Fibroblast of skin of right biceps (primary cell): Measurements from ENCODE around the gene PGLYRP1.
A peak's percentile ranks its signal among the peaks of the same experiment; 100 is the strongest.

Experiments
- DNase-seq: peaks from one replicate; pipeline ENCODE4 v3.0.0-alpha.2; 2013

PGLYRP1 gene, protein sequence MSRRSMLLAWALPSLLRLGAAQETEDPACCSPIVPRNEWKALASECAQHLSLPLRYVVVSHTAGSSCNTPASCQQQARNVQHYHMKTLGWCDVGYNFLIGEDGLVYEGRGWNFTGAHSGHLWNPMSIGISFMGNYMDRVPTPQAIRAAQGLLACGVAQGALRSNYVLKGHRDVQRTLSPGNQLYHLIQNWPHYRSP

GRCh38 chr19:46022431-46023310, at the start of gene PGLYRP1:
Gene PGLYRP1 (minus strand): TSS chr19:46023053. CDS start chr19:46023021, 32 bp downstream.
- no peak for DNase-seq

- DNase-seq: peak; percentile 91
These were observed 47.0 kb upstream of the PGLYRP1 start for GRCh38 chr19:46069806-46070341.

- peak; percentile 92 for DNase-seq
These were observed 45.7 kb upstream of the PGLYRP1 start for GRCh38 chr19:46068345-46069258.

DNA sequence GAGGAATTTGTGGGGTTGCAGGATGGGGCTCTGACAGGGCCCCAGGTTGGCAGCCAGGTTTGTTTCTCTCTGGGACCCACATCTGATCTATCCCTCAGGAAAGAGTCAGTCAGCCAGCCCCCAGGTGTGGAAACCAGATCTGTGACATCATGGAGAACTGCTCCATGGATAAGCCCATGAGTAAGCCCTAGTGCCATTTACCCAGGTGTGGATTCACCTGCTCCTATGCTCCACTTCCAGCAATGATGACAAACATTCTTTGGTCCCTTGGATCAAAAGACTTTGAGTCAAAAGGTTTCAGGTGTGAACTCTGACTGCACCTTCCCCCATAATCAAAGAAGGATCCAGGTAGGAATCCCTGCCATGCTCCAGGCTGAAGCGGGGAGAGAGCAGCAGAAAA, 44.8 kb upstream of the PGLYRP1 start:
- DNase-seq: no peak

DNA sequence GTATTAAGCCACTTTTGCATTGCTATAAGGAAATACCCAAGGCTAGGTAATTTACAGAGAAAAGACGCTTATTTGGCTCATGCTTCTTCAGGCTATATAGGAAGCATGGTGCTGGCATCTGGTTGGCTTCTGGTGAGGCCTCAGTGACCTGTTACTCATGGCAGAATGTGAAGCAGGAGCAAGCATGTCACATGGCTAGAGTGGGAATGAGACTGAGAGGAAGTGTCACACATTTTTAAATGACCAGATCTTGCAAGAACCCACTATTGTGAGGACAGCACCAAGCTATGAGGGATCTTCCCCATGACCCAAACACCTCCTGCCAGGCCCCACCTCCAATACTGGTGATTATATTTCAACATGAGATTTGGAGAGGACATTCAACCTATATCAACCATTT, 43.6 kb upstream of the PGLYRP1 start:
- no peak for DNase-seq

DNA sequence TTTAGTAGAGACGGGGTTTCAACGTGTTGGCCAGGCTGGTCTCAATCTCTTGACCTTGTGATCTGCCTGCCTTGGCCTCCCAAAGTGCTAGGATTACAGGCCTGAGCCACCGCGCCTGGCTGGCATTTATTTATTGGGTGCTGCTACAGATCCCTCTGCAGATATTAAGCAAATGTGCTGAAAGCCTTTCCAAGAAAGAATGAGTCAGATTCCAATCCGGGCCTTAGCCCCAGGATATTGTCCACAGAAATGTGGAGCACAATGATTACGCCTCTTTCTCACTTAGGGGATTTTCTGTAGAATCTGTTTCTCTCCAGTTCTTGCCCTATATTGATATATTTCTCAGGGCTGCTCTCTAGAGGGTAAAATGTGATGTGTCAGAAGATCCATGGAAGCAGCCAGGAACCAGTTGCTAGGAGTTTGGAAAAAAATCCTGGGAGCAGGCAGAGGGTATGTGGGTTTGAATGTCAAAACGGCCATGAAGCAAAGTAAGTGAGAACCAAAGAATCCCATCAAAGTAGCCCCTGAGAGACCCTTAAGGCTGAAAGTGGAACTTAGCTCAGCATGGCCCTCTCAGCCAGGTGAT, 42.7 kb upstream of the PGLYRP1 start:
- peak; percentile 38 for DNase-seq

DNA sequence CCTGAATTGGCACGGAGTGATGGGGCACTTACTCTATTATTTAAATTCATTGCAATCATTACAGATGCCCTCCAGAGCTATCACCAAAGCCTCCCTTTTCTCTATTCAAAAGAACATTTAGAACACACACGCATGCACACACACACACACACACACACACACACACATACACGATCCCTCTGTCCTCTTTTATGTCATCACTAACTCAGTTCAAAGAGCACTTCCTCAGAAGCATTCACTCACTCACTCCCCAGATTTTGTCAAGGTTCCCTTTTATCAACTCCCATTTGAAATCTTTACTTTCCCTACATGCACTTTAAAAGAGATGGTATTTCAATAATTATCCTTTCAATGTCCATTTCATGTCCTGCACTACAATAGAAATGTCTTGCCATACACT, 40.3 kb upstream of the PGLYRP1 start:
- DNase-seq: no peak

DNA sequence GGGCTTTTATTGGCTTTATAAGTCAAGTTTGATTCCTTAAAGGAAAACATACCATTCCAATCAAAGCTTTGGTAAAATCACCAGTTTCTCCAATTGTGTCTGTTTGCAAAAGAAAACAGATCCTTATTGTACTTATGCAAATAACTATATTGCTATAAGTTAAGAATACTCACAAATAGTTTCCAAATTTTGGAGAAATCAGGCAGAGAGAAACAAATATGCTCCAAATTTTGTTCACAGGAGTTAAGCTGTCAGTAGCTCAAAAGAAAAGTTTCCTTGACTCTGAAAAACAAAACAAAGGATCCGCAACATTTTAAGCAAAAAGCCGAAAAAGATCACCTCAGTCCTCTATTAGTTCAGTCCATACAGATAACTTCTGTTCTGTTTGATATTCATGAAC, 37.2 kb upstream of the PGLYRP1 start:
- DNase-seq: no peak

- no peak for DNase-seq
These were observed 35.9 kb upstream of the PGLYRP1 start for GRCh38 chr19:46058778-46059177.

DNA sequence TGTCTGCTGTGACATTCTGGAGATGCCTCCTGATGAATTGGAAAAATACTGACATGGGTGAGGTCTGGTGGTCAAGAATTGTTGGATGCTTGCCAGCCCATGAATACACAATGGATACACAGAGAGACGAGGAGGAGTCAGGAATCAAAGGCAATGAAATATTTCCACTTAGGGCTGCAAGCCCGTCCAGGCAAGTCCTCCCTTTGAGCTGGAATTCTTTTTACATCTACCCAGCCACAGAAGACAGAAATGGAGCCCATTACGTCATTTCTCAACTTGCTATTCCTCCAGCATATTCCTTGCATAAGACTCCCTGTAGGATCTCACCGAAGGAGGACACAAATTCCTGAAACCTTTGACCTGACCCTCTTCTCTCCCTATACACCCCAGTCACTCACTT, 33.7 kb upstream of the PGLYRP1 start:
- DNase-seq: no peak

GRCh38 chr19:46052896-46053295, 30.0 kb upstream of the PGLYRP1 start:
- no peak for DNase-seq

DNA sequence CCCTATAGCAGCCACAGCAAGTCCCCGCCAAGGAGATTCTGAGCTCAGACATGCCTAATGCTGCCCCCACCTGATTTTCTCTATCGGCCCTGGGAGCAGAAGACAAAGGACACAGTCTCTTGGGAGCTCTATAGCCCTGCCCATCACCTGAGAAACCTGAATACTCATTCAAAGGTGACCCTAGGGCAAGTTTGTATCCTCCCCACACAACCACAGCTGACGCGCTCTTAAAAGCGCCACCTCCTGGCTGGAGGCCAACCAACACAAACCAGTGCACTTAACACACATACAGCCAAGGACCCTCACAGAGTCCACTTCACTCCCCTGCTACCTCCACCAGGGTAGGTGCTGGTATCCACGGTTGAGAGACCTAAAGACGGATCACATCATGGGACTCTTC, 26.7 kb upstream of the PGLYRP1 start:
- no peak for DNase-seq

- no peak for DNase-seq
These were observed 20.7 kb upstream of the PGLYRP1 start for GRCh38 chr19:46043519-46043918.

DNA sequence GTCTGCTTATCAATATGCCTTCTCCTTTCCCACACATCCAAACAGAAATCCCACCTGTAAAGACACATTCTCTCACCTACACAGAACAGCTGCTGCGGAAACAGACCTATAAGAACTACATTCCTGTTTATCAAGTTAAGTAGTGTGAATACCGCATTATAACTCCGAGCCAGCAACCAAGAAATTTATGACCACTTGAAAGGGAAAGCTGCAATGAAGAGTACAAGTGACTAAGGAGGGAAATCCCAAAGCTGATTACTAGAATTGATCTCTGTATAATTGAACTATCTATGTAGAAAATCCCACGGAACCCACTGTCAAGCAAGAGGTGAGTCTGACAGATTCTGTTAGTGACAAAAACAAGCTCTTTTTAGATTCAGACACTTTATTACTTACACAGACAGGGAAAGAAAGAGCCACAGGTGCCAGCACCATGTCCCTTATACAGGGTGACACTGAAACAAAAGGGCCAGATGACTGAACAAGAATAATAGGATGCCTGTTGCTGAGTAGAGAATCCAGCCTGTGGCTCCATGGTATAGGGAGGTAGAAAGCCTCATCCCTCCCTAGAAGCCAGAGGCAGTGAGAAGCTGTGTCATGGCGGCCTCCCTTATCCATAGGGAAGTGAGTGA, 19.5 kb upstream of the PGLYRP1 start:
- no peak for DNase-seq

DNA sequence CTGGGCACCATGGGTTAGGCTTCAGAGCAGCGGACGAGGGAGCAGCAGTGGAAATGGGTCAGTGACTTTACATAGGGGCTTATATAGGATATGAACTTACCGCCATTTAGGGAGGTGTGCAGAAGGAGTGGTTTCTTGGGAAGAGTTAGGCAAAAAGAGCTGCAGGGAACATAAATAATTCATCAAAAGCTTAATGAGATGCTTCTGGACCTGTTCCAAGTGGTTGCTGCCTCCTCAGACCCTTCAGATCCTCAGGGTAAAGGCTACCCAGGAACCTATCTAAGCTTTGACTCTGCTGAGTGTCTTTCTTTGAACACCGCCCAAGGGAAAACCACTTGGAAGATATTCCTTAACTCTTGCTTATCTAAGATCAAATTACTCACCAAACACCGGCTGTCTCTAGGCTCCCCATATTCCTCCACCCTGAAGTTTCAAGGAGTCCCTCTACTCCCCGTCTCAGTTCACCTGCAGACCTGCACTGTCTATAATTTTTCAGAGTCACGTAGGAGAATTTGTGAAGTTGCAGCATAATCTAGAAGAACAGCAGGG, 18.2 kb upstream of the PGLYRP1 start, which contains the start of gene IGFL4:
Gene IGFL4 (minus strand): TSS at position 51 of the 549 bp plus-strand sequence. CDS start 40 bp downstream, at position 11.
- DNase-seq: no peak

DNA sequence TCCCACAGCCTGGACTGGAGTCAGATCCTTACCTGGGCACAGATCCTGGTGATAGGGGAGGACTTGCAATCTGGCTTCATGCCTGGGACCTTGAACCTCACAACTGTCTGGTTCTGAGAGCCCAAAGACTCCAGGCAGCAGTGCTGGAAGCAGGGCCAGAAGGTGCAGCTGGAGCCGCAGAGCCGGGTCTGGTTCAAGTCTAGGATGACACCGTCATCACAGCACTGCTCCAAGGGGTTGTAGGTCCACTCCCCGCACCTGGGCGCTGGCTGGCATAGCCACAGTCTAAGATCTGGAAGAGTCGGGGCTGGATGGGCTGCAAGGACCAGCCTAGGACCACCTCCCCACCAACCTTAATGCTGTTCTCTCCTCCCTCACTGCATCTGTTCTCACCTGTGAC, 17.3 kb upstream of the PGLYRP1 start:
- DNase-seq: no peak

DNA sequence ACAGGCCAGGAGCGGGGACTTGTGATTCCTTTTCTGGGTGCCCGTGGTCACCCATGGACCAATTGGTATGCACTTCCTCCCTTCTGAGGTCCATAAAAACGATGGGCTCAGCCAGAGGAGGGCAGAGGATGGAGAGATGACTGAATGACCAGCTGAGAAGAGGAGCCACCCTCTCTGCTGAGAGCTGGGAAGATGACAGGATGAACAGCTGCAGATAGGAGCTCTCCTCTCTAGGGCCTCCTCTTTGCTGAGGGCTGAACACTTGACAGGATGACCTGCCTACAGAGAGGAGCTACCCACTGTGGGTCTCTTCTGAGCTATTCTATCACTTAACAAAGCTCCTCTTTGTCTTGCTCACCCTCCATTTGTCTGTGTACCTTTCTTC, 13.9 kb upstream of the PGLYRP1 start:
- DNase-seq: no peak

- no peak for DNase-seq
These were observed 13.3 kb upstream of the PGLYRP1 start for GRCh38 chr19:46035986-46036743.

DNA sequence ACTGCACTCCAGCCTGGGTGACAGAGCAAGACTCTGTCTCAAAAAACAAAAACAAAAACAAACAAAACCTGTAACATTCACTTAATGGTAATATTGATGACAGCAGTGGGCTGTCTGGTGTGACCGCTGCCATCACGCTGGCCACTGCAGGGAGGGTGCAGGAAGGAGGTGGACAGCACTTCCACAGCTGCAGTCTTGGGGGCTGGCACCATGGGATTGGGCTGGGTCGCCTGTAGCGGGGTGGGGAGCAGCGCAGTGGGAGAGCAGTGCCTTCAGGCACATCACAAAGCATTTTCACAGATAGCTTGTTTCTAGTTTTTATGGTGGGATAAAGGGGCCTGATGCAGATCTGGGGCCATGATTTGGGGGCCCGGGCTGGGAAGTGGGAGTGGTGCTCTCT, 12.7 kb upstream of the PGLYRP1 start:
- DNase-seq: no peak

- DNase-seq: no peak
These were observed 10.5 kb upstream of the PGLYRP1 start for GRCh38 chr19:46033401-46033800.

- DNase-seq: no peak
These were observed 9.8 kb upstream of the PGLYRP1 start for GRCh38 chr19:46032597-46033025.
